Astrocyte of the cerebellum (primary cell): Measurements from ENCODE around the gene DOCK4.

ENCODE experiments used
- DNase-seq: peaks from one replicate; pipeline ENCODE4 v3.0.0-alpha.2; 2011; ENCODE audit warnings: low read depth
- H3K4me3 ChIP-seq: 2 replicates; pipeline ENCODE4 v1.5.1; 2011; ENCODE audit warnings: mild to moderate bottlenecking, low read depth, low read length, moderate library complexity
- CTCF ChIP-seq: IDR thresholded peaks from 2 replicates; pipeline ENCODE4 v1.5.1; 2012; ENCODE audit warnings: low read length, low read depth, moderate library complexity, mild to moderate bottlenecking; ENCODE audit errors: missing control alignments
- in situ Hi-C: cut with HindIII; loops from 2 replicates; pipeline ENCODE4 v1.10.0; 2017; ENCODE audit warnings: low sequenced_read_pairs

Gene DOCK4

GRCh38 chr7:111803015-111803758, 403.0 kb downstream of the DOCK4 start:
- TF ChIP-seq CTCF = no peak
- in situ Hi-C loops = no loop called here
- peak; percentile 5 for DNase-seq
- no peak overlapping the region for H3K4me3 ChIP-seq

GRCh38 chr7:111802194-111802772, 403.9 kb downstream of the DOCK4 start:
- in situ Hi-C loops = no loop called here
- TF ChIP-seq CTCF = no peak
- no peak overlapping the region for H3K4me3 ChIP-seq
- DNase-seq = no peak

GRCh38 chr7:111801277-111801676, 404.9 kb downstream of the DOCK4 start:
- in situ Hi-C loops = no loop called here
- TF ChIP-seq CTCF = no peak
- no peak overlapping the region for H3K4me3 ChIP-seq
- DNase-seq = no peak

- TF ChIP-seq CTCF = no peak
- DNase-seq = no peak
- in situ Hi-C loops = no loop called here
- H3K4me3 ChIP-seq = no peak overlapping the region
These were observed 409.5 kb downstream of the DOCK4 start for GRCh38 chr7:111796671-111797070.

- no peak overlapping the region for H3K4me3 ChIP-seq
- no peak for DNase-seq
- TF ChIP-seq CTCF = no peak
- in situ Hi-C loops = no loop called here
These were observed 416.3 kb downstream of the DOCK4 start for GRCh38 chr7:111789870-111790269.

- H3K4me3 ChIP-seq = no peak overlapping the region
- TF ChIP-seq CTCF = no peak
- in situ Hi-C loops = no loop called here
- DNase-seq = no peak
These were observed 417.2 kb downstream of the DOCK4 start for GRCh38 chr7:111789048-111789320.
